Measurements from ENCODE around the gene RPN2.

The RPN2 gene

DNA sequence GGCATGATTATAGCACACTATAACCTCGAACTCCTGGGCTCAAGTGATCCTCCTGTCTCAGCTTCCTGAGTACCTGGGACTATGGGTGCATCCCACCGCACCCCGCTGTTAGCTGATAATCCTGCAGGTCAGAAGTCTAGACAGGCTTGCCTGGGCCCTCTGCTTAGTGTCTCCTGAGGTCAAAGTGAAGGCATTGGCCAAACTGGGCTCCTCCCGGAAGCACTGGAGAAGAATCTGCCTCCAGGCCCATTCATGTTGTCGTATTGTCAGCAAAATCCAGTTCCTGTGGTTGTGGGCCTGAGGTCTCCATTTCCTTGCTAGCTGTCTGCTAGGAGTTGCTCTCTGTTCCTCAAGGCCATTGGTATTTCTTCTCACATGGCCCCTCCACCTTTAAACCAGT is 6.6 kb downstream of the RPN2 start:
- DNase-seq (ENCODE audit: low read depth in 2 of 2), result no peak

DNA sequence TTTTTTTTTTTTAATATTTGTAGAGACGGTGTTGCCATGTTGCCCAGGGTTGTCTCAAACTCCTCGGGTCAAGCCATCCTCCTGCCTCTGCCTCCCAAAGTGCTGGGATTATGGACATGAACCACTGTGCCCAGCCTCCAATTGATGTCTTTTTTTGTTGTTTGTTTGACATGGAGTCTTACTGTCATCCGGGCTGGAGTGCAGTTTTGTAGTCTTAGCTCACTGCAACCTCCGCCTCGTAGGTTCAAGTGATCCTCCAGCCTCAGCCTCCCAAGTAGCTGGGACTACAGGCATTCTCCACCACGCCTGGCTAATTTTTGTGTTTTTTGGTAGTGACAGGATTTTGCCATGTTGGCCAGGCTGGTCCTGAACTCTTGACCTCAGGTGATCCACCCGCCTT is 9.7 kb downstream of the RPN2 start:
- DNase-seq (ENCODE audit: low read depth in 2 of 2), result no peak

DNA sequence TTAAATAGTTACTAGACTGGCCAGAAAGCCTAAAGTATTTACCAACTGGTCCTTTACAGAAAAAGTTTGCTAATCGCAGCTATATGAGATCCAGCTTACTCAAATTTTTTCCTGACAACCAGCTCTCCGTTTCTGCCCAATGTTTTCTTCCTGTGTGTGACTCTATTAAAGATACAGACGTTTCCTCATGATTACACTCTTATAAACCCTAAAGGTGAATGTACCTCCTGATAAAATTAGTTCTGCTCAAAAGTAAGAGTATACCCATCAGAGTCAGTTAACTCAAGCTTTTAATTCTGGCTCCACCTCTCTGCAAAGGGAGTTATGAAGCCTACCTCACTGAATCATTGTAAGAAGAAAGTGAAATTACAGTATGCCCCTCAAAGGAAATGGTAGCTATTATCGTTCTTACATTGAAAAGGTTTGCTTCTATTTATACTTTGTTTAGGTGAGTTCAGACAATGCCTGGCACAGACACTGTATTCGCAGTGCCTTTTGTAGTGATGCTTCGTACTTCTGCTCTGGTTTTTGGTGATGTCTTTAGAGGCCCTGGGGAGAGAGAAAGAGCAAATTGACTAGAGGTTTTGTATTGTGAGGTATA is 10.4 kb downstream of the RPN2 start:
- DNase-seq (ENCODE audit: low read depth in 2 of 2), result no peak

DNA sequence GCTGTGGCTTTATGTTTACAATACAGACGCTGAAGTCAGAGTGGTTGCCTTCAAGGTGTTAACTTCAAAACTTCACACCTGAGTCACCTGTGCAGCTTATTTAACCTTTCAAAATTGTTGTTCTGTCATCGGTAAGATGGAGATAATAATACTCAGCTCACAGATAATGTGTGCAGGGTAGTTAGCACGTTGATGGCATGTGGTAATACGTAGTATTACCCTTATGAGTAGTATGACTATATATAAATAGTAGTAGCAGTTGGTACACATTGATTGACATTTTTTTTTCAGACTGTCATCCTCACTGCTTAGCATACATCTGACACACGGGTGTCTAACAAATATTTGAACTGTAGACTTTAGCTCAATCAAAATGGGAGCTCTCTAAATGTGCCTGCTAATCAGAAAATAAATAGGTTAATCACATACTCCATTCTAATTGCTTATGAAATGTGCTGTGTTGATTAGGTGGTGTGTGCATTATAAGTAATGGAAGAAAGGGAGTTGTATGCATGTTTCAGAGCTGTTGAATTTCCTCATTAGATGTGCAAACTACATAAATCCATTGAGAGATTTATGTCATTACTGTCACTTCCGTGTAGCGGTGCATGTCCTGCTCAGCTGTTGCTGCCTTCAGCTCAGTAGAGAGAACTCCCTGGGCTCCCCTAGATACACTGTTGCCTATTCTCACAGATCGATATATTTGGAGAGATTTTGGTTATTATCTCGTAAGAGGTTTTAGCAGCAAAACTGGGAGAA is 11.4 kb downstream of the RPN2 start:
- DNase-seq (ENCODE audit: low read depth in 2 of 2), result no peak

DNA sequence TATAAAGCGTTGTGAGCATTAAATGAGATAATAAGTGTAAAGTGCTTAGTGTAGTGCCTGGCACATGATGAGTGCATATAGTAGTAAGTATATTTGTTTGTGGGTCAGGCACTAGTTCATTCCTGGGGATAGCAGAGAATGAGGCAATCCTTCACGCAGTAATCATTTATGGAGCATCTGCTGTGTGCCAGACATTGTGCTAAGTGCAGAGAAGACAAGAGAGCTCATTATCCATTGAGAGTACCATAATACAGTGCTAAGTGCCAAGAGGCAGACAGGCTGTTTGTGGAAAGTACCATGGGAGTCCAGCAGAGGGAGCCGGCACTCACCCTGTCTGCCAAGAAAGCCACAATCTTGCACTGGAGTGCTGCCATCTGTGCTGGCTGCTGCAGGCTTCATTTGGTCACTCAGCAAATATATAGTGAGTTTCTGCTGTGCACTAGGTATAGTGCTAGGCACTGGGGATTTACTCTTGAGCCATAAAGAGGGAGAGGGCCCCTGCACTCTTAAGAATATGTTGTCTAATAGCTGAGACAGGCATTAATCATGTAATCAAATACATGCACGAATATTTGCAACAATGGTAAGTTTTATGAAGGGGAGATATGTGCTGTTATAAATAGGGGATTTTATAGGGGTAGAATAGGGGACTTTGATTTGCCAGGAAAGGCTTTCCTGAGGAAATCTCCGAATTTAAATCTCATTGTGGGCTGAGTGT is 13.2 kb downstream of the RPN2 start:
- DNase-seq (ENCODE audit: low read depth in 2 of 2), result peak; percentile 56 to 62

DNA sequence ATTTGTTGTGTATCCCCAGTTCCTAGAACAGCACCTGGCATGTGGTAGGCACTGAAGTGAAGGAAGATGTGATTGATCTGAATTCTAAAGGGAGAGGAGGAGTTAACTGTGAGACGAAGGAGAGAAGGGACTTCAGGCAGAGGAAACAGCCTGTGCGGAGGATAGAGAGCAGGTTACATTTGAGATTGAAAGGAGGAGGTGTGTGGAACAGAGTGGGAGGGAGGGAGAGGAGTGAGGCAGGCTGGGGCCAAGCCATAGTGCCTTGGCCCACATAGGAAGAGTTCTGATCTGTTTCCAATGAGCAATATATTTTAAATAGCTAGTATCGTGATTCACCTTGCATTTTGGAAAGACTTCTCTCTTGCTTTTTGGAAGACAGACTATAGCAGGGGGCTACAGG is 14.1 kb downstream of the RPN2 start:
- DNase-seq (ENCODE audit: low read depth in 2 of 2), result no peak

DNA sequence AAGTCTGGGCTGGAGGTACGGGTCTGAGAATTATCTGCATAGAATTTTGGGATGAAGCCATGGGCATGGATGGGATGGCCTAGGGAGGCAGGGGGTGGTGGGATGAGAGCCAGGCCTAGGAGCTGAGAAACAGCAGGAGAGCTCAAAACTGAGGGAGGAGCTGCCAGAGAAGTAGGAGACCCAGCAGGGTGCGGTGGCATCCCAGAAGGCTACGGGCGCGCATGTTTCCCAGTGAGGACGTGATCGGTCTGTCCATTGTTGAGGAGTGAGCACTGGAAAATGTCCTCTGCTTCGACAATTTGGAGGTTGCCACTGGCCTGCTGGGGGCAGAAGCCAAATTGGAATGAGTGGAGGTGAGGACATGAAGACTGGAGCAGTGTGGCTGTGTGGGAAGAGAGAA is 14.7 kb downstream of the RPN2 start:
- no peak for DNase-seq (ENCODE audit: low read depth in 2 of 2)

DNA sequence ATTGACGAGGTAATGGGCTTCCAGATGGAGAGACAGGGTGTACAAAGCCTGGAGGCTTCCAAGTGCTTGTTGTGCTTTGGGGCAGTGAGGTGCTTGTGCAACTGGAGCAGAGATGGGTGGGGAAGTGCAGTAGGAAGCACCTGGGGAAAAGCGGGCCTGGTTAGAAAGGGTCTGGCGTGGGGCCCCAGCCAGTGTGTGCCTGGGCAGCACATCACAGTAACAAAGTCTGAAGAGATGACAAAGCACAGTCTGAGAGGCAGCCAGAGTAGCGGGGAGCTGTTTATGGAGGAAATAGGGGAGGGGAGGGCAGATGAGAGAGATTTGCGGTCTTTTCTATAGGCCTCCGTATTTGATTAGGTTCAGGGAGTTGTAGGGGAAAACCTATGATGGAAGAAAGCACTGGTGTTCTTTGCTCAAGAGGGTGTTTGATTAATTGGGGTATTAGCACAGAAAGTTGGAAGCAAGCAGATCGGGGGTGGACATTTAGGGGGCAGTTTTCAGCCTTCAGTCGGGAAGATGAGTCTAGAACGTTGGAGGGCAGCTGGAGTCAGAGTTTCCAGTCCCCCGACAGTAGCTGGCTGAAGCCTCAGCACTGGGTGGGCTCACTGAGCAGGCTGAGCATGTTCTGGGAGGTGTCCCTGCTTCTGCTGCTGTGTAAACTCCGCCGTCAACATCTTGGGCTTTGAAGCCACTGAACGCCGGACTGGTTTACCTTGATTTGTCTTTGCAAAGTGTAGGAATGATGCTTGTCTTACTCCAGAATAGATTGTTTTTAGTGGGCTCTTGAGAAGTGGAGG is 15.7 kb downstream of the RPN2 start:
- DNase-seq (ENCODE audit: low read depth in 2 of 2), result no peak

DNA sequence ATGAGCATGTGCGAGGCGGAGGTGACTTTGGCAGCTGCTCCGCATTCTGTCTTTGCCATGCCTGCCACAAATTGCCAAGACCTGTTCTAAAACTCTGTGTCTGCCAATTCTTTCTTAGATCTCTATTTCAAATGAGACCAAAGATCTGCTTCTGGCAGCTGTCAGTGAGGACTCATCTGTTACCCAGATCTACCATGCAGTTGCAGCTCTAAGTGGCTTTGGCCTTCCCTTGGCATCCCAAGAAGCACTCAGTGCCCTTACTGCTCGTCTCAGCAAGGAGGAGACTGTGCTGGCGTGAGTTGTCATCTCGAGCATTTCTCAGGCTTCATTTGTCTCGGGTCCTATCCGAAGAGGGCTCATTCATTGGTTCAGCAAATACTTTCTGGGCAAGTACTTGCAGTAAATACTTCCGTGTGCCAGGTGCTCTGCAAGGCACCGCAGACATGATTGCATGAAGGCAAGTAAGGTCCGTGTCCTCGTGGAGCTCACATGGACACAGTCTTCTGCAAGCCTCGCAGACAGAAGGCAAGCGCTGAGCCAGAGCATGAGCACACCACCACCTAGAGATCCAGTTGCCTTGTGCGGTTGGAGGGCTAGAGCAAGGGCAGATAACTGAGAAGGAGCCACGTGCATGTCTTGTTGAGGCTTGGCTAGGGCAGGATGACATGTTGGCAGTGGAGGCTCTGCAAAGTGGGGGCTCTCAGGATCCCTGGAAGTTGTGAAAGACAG is 20.0 kb downstream of the RPN2 start:
- DNase-seq (ENCODE audit: low read depth in 2 of 2), result no peak

DNA sequence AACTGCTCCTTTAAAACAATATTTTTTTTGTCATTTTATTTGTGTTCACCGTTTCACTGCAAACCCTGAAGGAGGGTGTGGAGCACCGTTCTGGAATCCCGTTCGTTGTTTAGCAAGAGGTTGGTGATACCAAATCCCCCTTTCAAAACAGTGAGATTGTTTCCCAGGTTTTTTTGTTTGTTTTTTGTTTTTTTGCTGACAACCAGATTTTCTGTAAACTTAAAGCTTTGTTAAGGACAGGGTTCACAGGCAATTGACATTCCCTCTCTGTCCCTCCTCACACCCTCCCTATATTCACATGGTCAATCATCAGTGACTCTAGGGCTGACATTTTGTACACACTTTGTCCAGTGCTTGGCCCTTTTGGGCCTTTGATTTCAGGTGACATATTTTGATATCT is 21.2 kb downstream of the RPN2 start:
- no peak for DNase-seq (ENCODE audit: low read depth in 2 of 2)

DNA sequence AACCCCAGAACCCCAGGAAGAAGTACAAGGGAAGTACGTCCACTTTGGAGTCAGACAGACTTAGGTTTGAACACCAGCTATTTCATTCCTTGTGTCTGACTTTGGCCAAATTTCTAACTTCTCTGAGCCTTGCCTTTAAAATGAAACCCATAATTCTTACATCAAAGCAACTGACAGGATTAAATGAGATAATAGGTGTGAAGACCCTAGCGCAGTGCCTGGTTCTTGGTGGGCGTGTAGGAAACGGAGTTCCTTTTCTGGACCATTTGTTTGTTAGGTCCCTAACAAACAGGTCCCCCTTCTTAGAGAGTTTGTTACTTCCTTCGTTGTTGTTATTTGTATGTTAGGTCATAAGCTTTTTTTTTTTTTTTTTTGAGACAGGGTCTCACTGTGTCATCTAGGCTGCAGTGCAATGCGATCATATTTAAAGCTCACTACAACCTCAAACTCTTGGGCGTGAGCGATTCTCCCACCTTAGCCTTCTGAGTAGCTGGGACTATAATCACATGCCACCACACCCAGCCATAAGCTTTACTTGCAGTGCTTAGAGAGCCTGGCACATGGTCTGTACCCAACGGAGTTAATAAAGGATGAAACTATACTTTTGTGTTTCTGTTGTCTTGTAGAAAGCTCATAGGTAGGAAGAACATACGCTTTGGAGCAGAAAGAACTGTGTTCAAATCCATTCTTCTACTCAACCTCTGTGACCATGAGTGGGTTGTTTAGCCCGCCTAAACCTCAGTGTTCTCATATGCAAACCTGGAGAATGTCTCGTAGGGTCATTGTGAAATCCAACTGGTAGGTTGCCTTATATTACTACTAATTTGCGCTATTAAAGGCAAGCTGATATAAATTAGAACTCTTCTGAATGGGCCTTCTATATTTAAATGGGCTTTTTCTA is 22.0 kb downstream of the RPN2 start:
- no peak for DNase-seq (ENCODE audit: low read depth in 2 of 2)

DNA sequence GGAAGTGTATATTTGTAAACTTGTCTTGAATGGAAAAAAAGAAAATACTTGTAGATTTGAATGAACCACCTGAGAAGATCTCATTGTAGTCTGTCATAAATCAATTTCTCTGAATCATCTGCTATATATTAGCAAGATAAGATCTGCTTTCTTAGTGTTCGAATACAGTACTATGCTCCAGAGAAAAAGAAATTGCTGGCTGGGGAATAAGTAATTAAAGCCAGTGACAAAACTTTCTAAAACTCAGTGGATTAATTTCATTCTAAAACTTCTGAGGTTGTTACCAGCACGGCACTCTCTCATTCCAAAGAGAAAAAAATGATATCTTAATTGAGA is 22.7 kb downstream of the RPN2 start:
- DNase-seq (ENCODE audit: low read depth in 2 of 2), result no peak

DNA sequence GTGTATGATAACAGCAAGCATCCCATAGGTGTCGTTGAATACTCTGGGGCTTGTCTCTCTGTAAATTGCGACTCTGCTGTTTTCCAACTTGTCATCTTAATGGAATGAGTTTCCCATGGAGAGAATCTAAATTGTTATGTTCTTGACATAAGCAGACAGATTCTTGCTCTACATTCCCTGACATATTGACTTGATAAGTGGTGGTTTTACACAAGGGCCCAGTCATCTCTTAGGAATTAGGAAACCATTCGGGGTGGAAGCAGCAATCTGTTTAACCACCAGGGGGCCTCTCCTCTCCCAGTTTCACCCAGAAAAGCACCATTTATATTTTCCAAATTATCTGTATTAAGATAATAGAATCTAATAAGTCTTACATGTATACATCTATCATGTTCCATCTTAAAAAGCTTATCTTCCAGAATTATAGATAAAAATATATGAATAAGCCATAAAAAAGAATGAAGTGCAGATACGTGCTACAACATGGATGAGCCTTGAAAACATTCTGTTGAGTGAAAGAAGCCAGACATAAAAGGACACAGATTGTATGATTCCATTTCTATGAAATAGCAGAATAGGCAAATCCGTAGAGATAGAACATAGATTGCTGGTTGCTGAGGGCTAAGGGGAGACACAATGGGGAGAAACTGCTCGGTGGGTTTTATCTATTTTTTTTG is 23.3 kb downstream of the RPN2 start:
- no peak for DNase-seq (ENCODE audit: low read depth in 2 of 2)

DNA sequence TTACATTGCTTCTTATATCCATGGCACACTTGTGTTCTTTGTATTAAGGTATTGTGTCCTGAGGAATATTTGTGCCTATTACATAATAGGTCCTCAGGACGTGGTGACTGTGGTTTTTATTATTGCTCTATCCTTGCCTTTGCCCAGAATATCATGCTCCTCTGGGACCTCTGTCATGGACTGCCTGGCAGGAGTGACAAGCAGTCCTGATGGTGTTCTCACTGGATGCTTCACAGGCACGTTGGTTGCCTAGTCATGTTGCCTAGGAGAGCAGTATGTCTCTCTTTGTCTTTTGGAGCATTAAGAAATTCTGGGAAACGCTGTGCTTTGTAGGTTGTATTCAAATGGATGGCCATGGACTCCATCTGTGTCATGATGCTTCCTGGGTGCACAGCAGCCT is 24.9 kb downstream of the RPN2 start:
- no peak for DNase-seq (ENCODE audit: low read depth in 2 of 2)

DNA sequence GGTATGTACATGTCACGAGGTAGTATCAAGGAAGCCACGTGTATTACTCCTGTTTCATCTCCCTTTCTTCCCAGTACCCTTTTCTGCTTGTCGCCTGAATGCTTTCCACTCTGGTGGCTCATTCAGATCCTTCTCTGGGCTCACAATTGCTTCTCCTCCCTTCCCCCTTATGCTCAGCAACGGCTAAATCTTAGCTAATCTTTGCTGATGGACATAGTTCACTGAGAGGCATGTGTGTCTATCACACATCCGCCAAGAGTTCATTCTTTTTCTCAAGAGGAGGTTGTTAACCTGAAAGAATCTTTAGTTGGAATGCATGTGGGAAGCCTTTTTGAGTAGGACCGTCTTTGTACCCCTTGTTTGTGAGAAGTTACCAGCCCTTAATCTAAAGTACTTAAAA is 26.0 kb downstream of the RPN2 start:
- no peak for DNase-seq (ENCODE audit: low read depth in 2 of 2)

DNA sequence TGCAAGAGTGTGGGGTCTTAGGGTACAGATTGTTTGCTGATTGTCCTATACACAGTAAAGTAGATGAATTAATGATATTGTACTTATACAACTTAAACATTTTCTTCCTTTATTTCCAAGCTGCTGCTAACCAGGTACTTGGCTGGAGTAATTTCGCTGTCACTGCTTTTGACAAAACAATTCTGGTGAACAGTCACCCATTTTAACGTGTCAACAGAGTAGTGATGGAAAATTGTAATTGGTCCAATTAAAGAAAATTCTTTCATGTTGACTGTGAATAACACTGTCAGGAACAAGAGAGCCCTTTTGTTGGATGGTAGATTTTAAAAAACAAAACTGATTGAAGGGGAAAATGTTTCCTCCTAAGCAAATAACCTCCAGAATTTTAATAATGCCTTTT is 26.7 kb downstream of the RPN2 start:
- DNase-seq (ENCODE audit: low read depth in 2 of 2), result no peak

DNA sequence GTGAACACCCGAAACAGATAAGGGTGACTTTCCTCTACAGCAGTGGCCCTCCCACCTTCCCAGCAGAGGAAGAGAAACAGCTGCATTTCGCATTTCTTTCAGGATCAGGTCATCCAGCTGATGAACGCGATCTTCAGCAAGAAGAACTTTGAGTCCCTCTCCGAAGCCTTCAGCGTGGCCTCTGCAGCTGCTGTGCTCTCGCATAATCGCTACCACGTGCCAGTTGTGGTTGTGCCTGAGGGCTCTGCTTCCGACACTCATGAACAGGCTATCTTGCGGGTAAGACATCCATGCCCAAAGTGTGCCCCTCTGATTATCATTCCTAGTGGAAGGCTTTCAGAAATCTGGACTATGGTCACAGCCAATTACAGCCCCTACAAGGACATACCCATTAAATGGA is 28.0 kb downstream of the RPN2 start:
- no peak for DNase-seq (ENCODE audit: low read depth in 2 of 2)

DNA sequence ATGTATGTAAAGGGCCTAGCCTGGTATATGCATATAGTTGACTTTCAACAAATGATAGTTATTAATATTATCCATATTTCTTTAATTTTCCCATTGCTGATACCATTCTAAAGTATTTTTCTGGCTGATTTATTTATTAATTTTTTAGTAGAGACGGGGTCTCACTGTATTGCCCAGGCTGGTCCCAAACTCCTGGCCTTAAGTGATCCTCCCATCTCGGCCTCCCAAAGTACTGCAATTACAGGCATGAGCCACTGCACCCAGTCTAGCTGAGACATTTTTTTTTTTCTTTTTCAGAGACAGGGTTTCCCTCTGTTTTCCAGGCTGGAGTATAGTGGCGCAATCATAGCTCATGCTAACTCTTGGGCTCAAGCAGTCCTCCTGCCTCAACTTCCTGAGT is 30.1 kb downstream of the RPN2 start:
- no peak for DNase-seq (ENCODE audit: low read depth in 2 of 2)

DNA sequence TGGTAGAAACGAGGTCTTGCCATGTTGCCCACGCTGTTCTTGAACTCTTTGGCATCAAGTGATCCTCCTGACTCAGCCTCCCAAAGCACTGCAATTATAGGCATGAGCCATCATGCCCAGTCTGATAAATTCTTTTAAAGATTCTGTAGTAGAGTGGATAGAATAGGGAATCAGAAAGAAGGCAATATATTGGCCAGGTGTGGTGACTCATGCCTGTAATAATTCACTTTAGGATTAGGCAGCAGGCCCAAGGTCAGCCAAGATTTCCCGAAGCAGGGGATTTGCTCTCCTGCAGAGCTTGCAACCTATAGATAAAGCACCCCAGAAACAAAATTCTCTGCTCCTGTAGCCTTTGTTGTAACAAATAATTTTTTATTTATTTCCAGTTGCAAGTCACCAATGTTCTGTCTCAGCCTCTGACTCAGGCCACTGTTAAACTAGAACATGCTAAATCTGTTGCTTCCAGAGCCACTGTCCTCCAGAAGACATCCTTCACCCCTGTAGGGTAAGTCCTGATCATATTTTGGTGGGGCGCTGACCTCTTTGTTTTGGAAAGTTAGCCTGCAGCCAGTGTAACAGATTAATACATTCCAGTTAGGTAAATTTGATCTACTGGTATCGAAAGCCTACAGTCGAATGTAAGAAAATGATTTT is 30.7 kb downstream of the RPN2 start:
- no peak for DNase-seq (ENCODE audit: low read depth in 2 of 2)

DNA sequence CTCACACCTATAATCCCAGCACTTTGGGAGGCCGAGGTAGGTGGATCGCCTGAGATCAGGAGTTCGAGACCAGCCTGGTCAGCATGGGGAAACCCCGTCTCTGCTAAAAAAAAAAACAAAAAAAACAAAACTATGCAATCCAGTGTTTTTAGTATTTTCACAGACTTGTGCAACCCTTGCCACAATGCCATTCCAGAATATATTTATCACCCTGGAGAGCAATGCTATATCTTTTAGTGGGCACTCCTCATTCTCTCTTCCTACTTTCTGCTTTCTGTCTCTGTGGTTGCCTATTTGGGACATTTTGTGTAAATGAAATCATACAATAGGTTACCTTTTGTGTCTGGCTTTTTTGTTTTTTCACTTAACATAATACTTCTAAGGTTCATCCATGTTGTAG is 39.3 kb downstream of the RPN2 start:
- DNase-seq (ENCODE audit: low read depth in 2 of 2), result no peak
